Stimulated activated naive CD4-positive, alpha-beta T cell (primary cell): ENCODE data around the gene TLE3.
A peak's percentile ranks its signal among the peaks of the same experiment; 100 is the strongest.
"Not testable (repeated sequence)": the region's sequence is repeated elsewhere in the genome, so short reads cannot be mapped to it uniquely, and the experiment has no call there.

Experiments used
- DNase-seq, 6 experiments: peaks; one replicate each; lab custom pipeline; 2025; lab: John Stamatoyannopoulos, UW

TLE3 gene

GRCh38 chr15:70097321-70098152 is at the start of gene TLE3:
Gene TLE3 (minus strand): TSS chr15:70097917. CDS start chr15:70096798, 1,119 bp downstream.
- peak; percentile 94 to 98 (median 98) for DNase-seq

GRCh38 chr15:70147178-70147760 is 49.6 kb upstream of the TLE3 start:
- no peak for DNase-seq

- DNase-seq = no peak
Observed at GRCh38 chr15:70146771-70147170, 49.1 kb upstream of the TLE3 start.

- no peak for DNase-seq
Observed at GRCh38 chr15:70146162-70146561, 48.4 kb upstream of the TLE3 start.

- no peak for DNase-seq
Observed at GRCh38 chr15:70145261-70145660, 47.5 kb upstream of the TLE3 start.

GRCh38 chr15:70142322-70143191 is 44.8 kb upstream of the TLE3 start:
- DNase-seq = no peak

GRCh38 chr15:70142072-70142321 is 44.3 kb upstream of the TLE3 start:
- DNase-seq = no peak

- no peak for DNase-seq
Observed at GRCh38 chr15:70141376-70142071, 43.8 kb upstream of the TLE3 start.

- DNase-seq = peak in 4 of 6 experiments; percentile 7 to 25 (median 14)
Observed at GRCh38 chr15:70140543-70141375, 43.0 kb upstream of the TLE3 start.

- no peak for DNase-seq
Observed at GRCh38 chr15:70140025-70140542, 42.4 kb upstream of the TLE3 start.

- no peak for DNase-seq
Observed at GRCh38 chr15:70137967-70138366, 40.2 kb upstream of the TLE3 start.

- DNase-seq = not testable (repeated sequence)
Observed at GRCh38 chr15:70137021-70137420, 39.3 kb upstream of the TLE3 start.

GRCh38 chr15:70133781-70134421 is 36.2 kb upstream of the TLE3 start:
- no peak for DNase-seq

GRCh38 chr15:70133296-70133695 is 35.6 kb upstream of the TLE3 start:
- DNase-seq = no peak

GRCh38 chr15:70132571-70132970 is 34.9 kb upstream of the TLE3 start:
- DNase-seq = no peak

- DNase-seq = no peak
Observed at GRCh38 chr15:70132139-70132538, 34.4 kb upstream of the TLE3 start.

GRCh38 chr15:70128414-70129140 is 30.9 kb upstream of the TLE3 start:
- DNase-seq = no peak

- no peak for DNase-seq
Observed at GRCh38 chr15:70127770-70128413, 30.2 kb upstream of the TLE3 start.

- no peak for DNase-seq
Observed at GRCh38 chr15:70127288-70127746, 29.6 kb upstream of the TLE3 start.
